Measurements from ENCODE around the gene KDM2B. TPM values are rescaled to one million over a fixed set of nuclear protein-coding genes. Genes with fewer than 3 reads are reported as not detected.

KDM2B gene
- total RNA-seq, 1 experiment from 2014 or later = 24.7 TPM

GRCh38 chr12:121508533-121508932 lies 72.3 kb downstream of the KDM2B start:
- Mint-ChIP-seq H3K9me3 (ENCODE audit: low read depth, unreplicated experiment) (no peaks in the 10 kb centered on the region), H3K4me1 (ENCODE audit: low read depth, unreplicated experiment) (no peaks in the 10 kb centered on the region), H3K27ac (ENCODE audit: unreplicated experiment) (no peak overlapping the region), H3K36me3 (ENCODE audit: insufficient read depth, unreplicated experiment) (peaks cover 5% of the 10 kb centered on the region), H3K27me3 (ENCODE audit: unreplicated experiment) (no peaks in the 10 kb centered on the region), H3K4me3 (ENCODE audit: low read depth, unreplicated experiment) (no peak overlapping the region)
- intact Hi-C loops (cut with micrococcal nuclease; ENCODE audit: unreplicated experiment) = no loop called here
- no peak for DNase-seq
- no TSS peak for BruUV-seq (replicated peaks)
- CTCF ChIA-PET = no interaction called here
- TF ChIP-seq, protein P1, sequence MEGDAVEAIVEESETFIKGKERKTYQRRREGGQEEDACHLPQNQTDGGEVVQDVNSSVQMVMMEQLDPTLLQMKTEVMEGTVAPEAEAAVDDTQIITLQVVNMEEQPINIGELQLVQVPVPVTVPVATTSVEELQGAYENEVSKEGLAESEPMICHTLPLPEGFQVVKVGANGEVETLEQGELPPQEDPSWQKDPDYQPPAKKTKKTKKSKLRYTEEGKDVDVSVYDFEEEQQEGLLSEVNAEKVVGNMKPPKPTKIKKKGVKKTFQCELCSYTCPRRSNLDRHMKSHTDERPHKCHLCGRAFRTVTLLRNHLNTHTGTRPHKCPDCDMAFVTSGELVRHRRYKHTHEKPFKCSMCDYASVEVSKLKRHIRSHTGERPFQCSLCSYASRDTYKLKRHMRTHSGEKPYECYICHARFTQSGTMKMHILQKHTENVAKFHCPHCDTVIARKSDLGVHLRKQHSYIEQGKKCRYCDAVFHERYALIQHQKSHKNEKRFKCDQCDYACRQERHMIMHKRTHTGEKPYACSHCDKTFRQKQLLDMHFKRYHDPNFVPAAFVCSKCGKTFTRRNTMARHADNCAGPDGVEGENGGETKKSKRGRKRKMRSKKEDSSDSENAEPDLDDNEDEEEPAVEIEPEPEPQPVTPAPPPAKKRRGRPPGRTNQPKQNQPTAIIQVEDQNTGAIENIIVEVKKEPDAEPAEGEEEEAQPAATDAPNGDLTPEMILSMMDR (IDR thresholded peaks at IDR 0.05; ENCODE audit: unreplicated experiment) = no peak

GRCh38 chr12:121507984-121508383 lies 72.8 kb downstream of the KDM2B start:
- no peak for DNase-seq
- Mint-ChIP-seq H3K9me3 (ENCODE audit: low read depth, unreplicated experiment) (no peaks in the 10 kb centered on the region), H3K27me3 (ENCODE audit: unreplicated experiment) (no peaks in the 10 kb centered on the region), H3K27ac (ENCODE audit: unreplicated experiment) (no peak overlapping the region), H3K4me1 (ENCODE audit: low read depth, unreplicated experiment) (no peaks in the 10 kb centered on the region), H3K4me3 (ENCODE audit: low read depth, unreplicated experiment) (no peak overlapping the region), H3K36me3 (ENCODE audit: insufficient read depth, unreplicated experiment) (peaks cover 5% of the 10 kb centered on the region)
- TF ChIP-seq, protein P1 (IDR thresholded peaks at IDR 0.05; ENCODE audit: unreplicated experiment) = no peak
- intact Hi-C loops (cut with micrococcal nuclease; ENCODE audit: unreplicated experiment) = no loop called here
- CTCF ChIA-PET = interaction anchor here (0.6 to 1.4 kb wide), 2 partner anchors 14 to 155 kb away, joined by 3 read pairs; no protein-coding TSS in a partner anchor
- BruUV-seq (replicated peaks) = no TSS peak

GRCh38 chr12:121507245-121507644 lies 73.6 kb downstream of the KDM2B start:
- DNase-seq = no peak
- H3K4me1 Mint-ChIP-seq (ENCODE audit: low read depth, unreplicated experiment) = no peaks in the 10 kb centered on the region
- H3K9me3 Mint-ChIP-seq (ENCODE audit: low read depth, unreplicated experiment) = no peaks in the 10 kb centered on the region
- TF ChIP-seq, protein P1 (IDR thresholded peaks at IDR 0.05; ENCODE audit: unreplicated experiment) = no peak
- no TSS peak for BruUV-seq (replicated peaks)
- no peak overlapping the region for H3K4me3 Mint-ChIP-seq (ENCODE audit: low read depth, unreplicated experiment)
- no peaks in the 10 kb centered on the region for H3K27me3 Mint-ChIP-seq (ENCODE audit: unreplicated experiment)
- H3K27ac Mint-ChIP-seq (ENCODE audit: unreplicated experiment) = no peak overlapping the region
- intact Hi-C loops (cut with micrococcal nuclease; ENCODE audit: unreplicated experiment) = no loop called here
- CTCF ChIA-PET = interaction anchor here (0.5 to 1.4 kb wide), 3 partner anchors 14 to 562 kb away, joined by 3 to 5 read pairs (median 3); no protein-coding TSS in a partner anchor
- H3K36me3 Mint-ChIP-seq (ENCODE audit: insufficient read depth, unreplicated experiment) = no peaks in the 10 kb centered on the region

GRCh38 chr12:121505513-121505912 lies 75.3 kb downstream of the KDM2B start:
- Mint-ChIP-seq H3K27ac (ENCODE audit: unreplicated experiment) (no peak overlapping the region), H3K4me1 (ENCODE audit: low read depth, unreplicated experiment) (no peaks in the 10 kb centered on the region), H3K4me3 (ENCODE audit: low read depth, unreplicated experiment) (no peak overlapping the region), H3K27me3 (ENCODE audit: unreplicated experiment) (no peaks in the 10 kb centered on the region), H3K9me3 (ENCODE audit: low read depth, unreplicated experiment) (no peaks in the 10 kb centered on the region), H3K36me3 (ENCODE audit: insufficient read depth, unreplicated experiment) (no peaks in the 10 kb centered on the region)
- TF ChIP-seq, protein P1 (IDR thresholded peaks at IDR 0.05; ENCODE audit: unreplicated experiment) = no peak
- intact Hi-C loops (cut with micrococcal nuclease; ENCODE audit: unreplicated experiment) = no loop called here
- CTCF ChIA-PET = interaction anchor here (0.6 to 1.0 kb wide), 2 partner anchors 11 to 20 kb away, joined by 4 read pairs; no protein-coding TSS in a partner anchor
- BruUV-seq (replicated peaks) = no TSS peak
- DNase-seq = no peak
